Measurements from ENCODE around the gene LLGL2.

The LLGL2 gene

DNA sequence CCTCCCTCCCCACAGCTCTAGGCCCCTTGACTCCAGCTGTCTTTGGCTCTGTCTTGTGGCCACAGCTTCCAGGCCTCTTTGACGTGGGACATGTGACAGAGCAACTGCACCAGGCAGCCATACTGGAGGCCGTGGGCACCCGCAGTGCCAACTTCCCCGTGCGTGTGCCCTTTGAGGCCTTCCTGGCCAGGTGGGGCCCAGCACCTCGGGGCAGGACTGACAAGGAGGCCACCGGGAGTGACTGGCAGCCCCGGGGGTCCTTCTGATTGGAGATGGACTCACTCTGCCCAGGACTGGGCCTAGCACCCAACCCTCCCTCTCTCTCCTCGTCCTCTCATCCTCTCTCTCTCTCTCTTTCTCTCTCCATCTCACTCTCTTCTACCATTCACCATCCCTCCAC is 77.6 kb downstream of the LLGL2 start:
- no peak overlapping the region for H3K23ac ChIP-seq (ENCODE audit: low read length)
- no peak overlapping the region for H3K27ac ChIP-seq (ENCODE audit: low read depth, low read length)
- WGBS (ENCODE audit: extremely low coverage, insufficient coverage, low lambda C conversion rate) = no CpG with 5 or more reads among the region's 9 CpGs
- no peak overlapping the region for H2AK5ac ChIP-seq (ENCODE audit: low read length)
- H3K4me3 ChIP-seq (ENCODE audit: low read length) = no peak overlapping the region
- DNase-seq = no peak
- no peak overlapping the region for H3K4ac ChIP-seq (ENCODE audit: low read depth, low read length)
- H3K4me2 ChIP-seq (ENCODE audit: low read length) = no peak overlapping the region
- H4K8ac ChIP-seq (ENCODE audit: low read depth, low read length) = no peak overlapping the region
- H3K18ac ChIP-seq (ENCODE audit: low read length) = no peak overlapping the region
- H2BK15ac ChIP-seq (replicated peaks; ENCODE audit: low read depth) = no peak overlapping the region
- no peak overlapping the region for H3K56ac ChIP-seq (ENCODE audit: low read length)
- no peaks in the 10 kb centered on the region for H3K79me2 ChIP-seq (ENCODE audit: control insufficient read depth, insufficient read depth, low read length)
- H2BK5ac ChIP-seq (ENCODE audit: low read length) = no peak overlapping the region
- H2BK120ac ChIP-seq (ENCODE audit: low read depth, low read length) = no peak overlapping the region
- H3K79me1 ChIP-seq (ENCODE audit: low read length) = no peaks in the 10 kb centered on the region
- H4K5ac ChIP-seq (ENCODE audit: low read length) = no peak overlapping the region
- H3K4me1 ChIP-seq (ENCODE audit: control insufficient read depth, low read depth, low read length) = no peaks in the 10 kb centered on the region
- no peak overlapping the region for H3K9ac ChIP-seq (ENCODE audit: low read length)
- H3K36me3 ChIP-seq (ENCODE audit: control insufficient read depth, insufficient read depth, low read length) = no peaks in the 10 kb centered on the region
- H3K27me3 ChIP-seq (ENCODE audit: insufficient read depth, low read length, poor library complexity) = no peaks in the 10 kb centered on the region

DNA sequence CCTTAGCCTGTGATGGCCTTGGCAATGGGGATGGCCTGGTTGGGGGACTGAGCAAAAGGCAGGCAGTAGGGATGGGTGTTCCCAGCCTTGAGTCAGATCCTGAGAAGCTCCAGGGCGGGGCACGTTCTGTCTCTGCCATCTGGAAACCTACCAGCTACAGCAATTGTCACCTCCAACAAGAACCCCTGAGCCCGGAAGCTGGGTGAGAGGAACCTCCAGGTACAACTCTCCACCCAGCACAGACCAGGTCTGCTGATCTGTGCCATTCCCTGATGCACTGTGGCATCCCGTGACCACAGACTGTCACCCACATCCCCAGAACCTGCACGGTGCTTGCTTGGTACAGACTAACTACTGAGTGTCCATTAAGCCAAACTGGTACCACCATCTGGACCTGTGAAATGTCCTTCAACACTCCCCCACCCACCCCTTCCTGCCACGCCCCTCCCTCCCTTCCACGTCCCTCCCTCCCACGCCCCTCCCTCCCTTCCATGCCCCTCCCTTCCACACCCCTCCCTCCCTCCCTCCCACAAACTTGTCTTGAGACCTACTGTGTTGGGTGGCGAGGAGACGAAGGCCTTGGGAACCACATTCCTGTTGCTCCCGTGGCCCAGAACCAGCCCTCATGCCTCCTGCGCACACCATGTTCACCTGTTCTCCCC is 78.7 kb downstream of the LLGL2 start:
- no peaks in the 10 kb centered on the region for H3K79me2 ChIP-seq (ENCODE audit: control insufficient read depth, insufficient read depth, low read length)
- H3K9ac ChIP-seq (ENCODE audit: low read length) = no peak overlapping the region
- no peaks in the 10 kb centered on the region for H3K36me3 ChIP-seq (ENCODE audit: control insufficient read depth, insufficient read depth, low read length)
- no peak overlapping the region for H3K4me3 ChIP-seq (ENCODE audit: low read length)
- no peaks in the 10 kb centered on the region for H3K79me1 ChIP-seq (ENCODE audit: low read length)
- no peak overlapping the region for H3K56ac ChIP-seq (ENCODE audit: low read length)
- no peak overlapping the region for H4K8ac ChIP-seq (ENCODE audit: low read depth, low read length)
- H3K4me1 ChIP-seq (ENCODE audit: control insufficient read depth, low read depth, low read length) = no peaks in the 10 kb centered on the region
- no peak overlapping the region for H3K4ac ChIP-seq (ENCODE audit: low read depth, low read length)
- H2AK5ac ChIP-seq (ENCODE audit: low read length) = no peak overlapping the region
- no peak overlapping the region for H3K4me2 ChIP-seq (ENCODE audit: low read length)
- no peak for DNase-seq
- no peak overlapping the region for H3K23ac ChIP-seq (ENCODE audit: low read length)
- WGBS (ENCODE audit: extremely low coverage, insufficient coverage, low lambda C conversion rate) = no CpG with 5 or more reads among the region's 12 CpGs
- no peak overlapping the region for H2BK15ac ChIP-seq (replicated peaks; ENCODE audit: low read depth)
- H3K27me3 ChIP-seq (ENCODE audit: insufficient read depth, low read length, poor library complexity) = no peaks in the 10 kb centered on the region
- no peak overlapping the region for H2BK120ac ChIP-seq (ENCODE audit: low read depth, low read length)
- no peak overlapping the region for H2BK5ac ChIP-seq (ENCODE audit: low read length)
- H4K5ac ChIP-seq (ENCODE audit: low read length) = no peak overlapping the region
- H3K18ac ChIP-seq (ENCODE audit: low read length) = no peak overlapping the region
- no peak overlapping the region for H3K27ac ChIP-seq (ENCODE audit: low read depth, low read length)

DNA sequence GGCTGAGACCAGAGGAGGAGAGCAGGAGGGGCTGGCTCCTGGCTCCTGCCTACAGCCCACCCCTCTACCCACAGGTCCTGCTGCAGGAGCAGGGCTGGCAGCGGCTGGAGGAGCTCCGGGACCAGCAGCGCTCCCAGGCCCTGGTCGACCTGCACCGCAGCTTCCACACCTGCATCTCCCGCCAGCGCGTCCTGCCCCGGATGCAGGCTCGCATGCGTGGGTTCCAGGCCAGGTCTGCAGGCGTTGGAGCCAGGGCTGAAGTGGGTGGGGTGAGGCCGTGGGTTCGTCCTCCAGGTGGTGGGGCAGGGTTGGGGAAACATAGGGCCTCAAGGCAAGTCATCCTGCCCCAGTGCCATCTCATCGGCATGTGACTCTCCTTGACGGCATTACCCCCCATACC is 80.3 kb downstream of the LLGL2 start:
- Histone ChIP-seq H3K79me2 (ENCODE audit: control insufficient read depth, insufficient read depth, low read length) (no peaks in the 10 kb centered on the region), H3K56ac (ENCODE audit: low read length) (no peak overlapping the region), H3K4me1 (ENCODE audit: control insufficient read depth, low read depth, low read length) (no peaks in the 10 kb centered on the region), H3K9ac (ENCODE audit: low read length) (no peak overlapping the region), H3K79me1 (ENCODE audit: low read length) (no peaks in the 10 kb centered on the region), H2BK120ac (ENCODE audit: low read depth, low read length) (no peak overlapping the region), H4K5ac (ENCODE audit: low read length) (no peak overlapping the region), H2AK5ac (ENCODE audit: low read length) (no peak overlapping the region), H3K27me3 (ENCODE audit: insufficient read depth, low read length, poor library complexity) (no peaks in the 10 kb centered on the region), H3K4me2 (ENCODE audit: low read length) (no peak overlapping the region), H3K4ac (ENCODE audit: low read depth, low read length) (no peak overlapping the region), H3K36me3 (ENCODE audit: control insufficient read depth, insufficient read depth, low read length) (no peaks in the 10 kb centered on the region), H3K23ac (ENCODE audit: low read length) (no peak overlapping the region), H3K27ac (ENCODE audit: low read depth, low read length) (no peak overlapping the region), H2BK5ac (ENCODE audit: low read length) (no peak overlapping the region), H3K18ac (ENCODE audit: low read length) (no peak overlapping the region), H4K8ac (ENCODE audit: low read depth, low read length) (no peak overlapping the region), H3K4me3 (ENCODE audit: low read length) (no peak overlapping the region), H2BK15ac (replicated peaks; ENCODE audit: low read depth) (no peak overlapping the region)
- whole genome bisulfite sequencing (ENCODE audit: extremely low coverage, insufficient coverage, low lambda C conversion rate) = no CpG with 5 or more reads among the region's 16 CpGs
- no peak for DNase-seq

DNA sequence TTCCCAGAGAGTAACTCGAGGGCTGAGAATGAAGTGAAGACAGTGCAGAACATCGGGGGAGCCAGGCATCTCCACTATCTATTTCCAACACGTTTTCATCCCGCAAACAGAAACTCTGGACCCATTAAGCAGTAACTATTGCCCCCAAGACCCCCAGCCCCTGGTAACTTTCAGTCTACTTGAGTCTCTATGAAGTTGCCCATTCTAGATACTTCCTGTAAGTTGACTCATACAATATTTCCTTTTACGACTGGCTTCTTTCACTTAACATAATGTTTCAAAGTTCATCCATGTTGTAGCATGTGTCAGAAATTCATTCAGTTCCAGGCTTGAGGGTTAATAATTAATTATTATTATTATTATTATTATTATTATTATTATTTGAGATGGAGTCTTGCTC is 81.6 kb downstream of the LLGL2 start:
- Histone ChIP-seq H3K36me3 (ENCODE audit: control insufficient read depth, insufficient read depth, low read length) (no peaks in the 10 kb centered on the region), H4K5ac (ENCODE audit: low read length) (no peak overlapping the region), H3K9ac (ENCODE audit: low read length) (no peak overlapping the region), H2AK5ac (ENCODE audit: low read length) (no peak overlapping the region), H3K79me2 (ENCODE audit: control insufficient read depth, insufficient read depth, low read length) (no peaks in the 10 kb centered on the region), H2BK120ac (ENCODE audit: low read depth, low read length) (no peak overlapping the region), H3K79me1 (ENCODE audit: low read length) (no peaks in the 10 kb centered on the region), H3K18ac (ENCODE audit: low read length) (no peak overlapping the region), H3K4me2 (ENCODE audit: low read length) (no peak overlapping the region), H3K56ac (ENCODE audit: low read length) (no peak overlapping the region), H3K4me1 (ENCODE audit: control insufficient read depth, low read depth, low read length) (no peaks in the 10 kb centered on the region), H4K8ac (ENCODE audit: low read depth, low read length) (no peak overlapping the region), H2BK15ac (replicated peaks; ENCODE audit: low read depth) (no peak overlapping the region), H3K4me3 (ENCODE audit: low read length) (no peak overlapping the region), H3K4ac (ENCODE audit: low read depth, low read length) (no peak overlapping the region), H3K27ac (ENCODE audit: low read depth, low read length) (no peak overlapping the region), H3K23ac (ENCODE audit: low read length) (no peak overlapping the region), H3K27me3 (ENCODE audit: insufficient read depth, low read length, poor library complexity) (no peaks in the 10 kb centered on the region), H2BK5ac (ENCODE audit: low read length) (no peak overlapping the region)
- WGBS (ENCODE audit: extremely low coverage, insufficient coverage, low lambda C conversion rate) = no CpG with 5 or more reads among the region's 5 CpGs
- no peak for DNase-seq

DNA sequence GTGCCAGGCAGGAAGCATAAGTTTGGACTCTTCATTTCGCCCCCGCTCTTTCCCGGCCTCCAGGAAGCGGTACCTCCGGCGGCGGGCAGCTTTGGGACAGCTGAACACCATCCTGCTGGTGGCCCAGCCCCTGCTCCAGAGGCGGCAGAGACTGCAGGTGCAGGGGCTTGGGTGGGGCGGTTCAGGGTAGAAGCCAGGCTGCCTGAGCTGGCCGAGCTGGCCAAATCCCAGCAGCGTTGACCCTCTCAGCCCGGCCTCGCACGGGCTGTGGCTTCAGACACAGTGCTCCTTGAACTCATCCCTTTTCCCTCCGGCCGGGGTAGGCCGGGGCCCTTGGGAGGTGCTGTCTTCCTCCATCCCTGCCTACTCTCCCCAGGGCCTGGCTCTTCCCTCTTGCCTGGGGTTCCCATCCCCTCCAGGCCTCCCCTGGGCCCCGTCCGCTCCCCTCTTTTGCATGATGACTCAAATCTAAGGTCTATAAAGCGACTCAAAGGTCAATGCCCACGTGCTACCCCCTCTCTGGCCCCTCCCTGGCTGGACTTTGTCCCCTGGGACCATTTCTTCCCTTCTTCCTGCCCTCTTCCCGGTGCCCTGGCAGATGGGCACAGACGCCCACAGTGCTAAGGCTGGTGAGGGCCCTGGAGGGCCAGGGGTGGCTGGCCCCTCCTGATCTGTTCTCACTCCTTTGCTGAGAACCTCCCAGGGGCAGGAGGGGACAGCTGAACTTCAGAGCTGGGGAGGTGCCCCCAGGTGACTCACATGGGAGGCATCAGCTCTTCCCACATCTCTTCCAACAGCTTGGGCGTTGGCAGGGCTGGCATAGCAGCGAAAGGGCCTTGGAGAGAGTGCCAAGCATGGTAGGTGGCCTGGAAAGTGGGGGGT is 84.8 kb downstream of the LLGL2 start:
- Histone ChIP-seq H3K79me1 (ENCODE audit: low read length) (no peaks in the 10 kb centered on the region), H3K79me2 (ENCODE audit: control insufficient read depth, insufficient read depth, low read length) (no peaks in the 10 kb centered on the region), H3K36me3 (ENCODE audit: control insufficient read depth, insufficient read depth, low read length) (no peaks in the 10 kb centered on the region), H2BK120ac (ENCODE audit: low read depth, low read length) (no peak overlapping the region), H2AK5ac (ENCODE audit: low read length) (no peak overlapping the region), H3K27ac (ENCODE audit: low read depth, low read length) (no peak overlapping the region), H4K5ac (ENCODE audit: low read length) (no peak overlapping the region), H2BK5ac (ENCODE audit: low read length) (no peak overlapping the region), H4K8ac (ENCODE audit: low read depth, low read length) (no peak overlapping the region), H3K4ac (ENCODE audit: low read depth, low read length) (no peak overlapping the region), H3K4me1 (ENCODE audit: control insufficient read depth, low read depth, low read length) (no peaks in the 10 kb centered on the region), H3K18ac (ENCODE audit: low read length) (no peak overlapping the region), H3K4me3 (ENCODE audit: low read length) (no peak overlapping the region), H3K27me3 (ENCODE audit: insufficient read depth, low read length, poor library complexity) (no peaks in the 10 kb centered on the region), H3K56ac (ENCODE audit: low read length) (no peak overlapping the region), H3K23ac (ENCODE audit: low read length) (no peak overlapping the region), H3K9ac (ENCODE audit: low read length) (no peak overlapping the region), H2BK15ac (replicated peaks; ENCODE audit: low read depth) (no peak overlapping the region), H3K4me2 (ENCODE audit: low read length) (no peak overlapping the region)
- DNase-seq = no peak
- no CpG with 5 or more reads among the region's 25 CpGs for WGBS (ENCODE audit: extremely low coverage, insufficient coverage, low lambda C conversion rate)

All from mesendoderm (in vitro differentiated cells).